Measurements from ENCODE around the gene MDGA2.

MDGA2 gene

GRCh38 chr14:47490353-47490752 is 185.1 kb downstream of the MDGA2 start:
- DNase-seq (ENCODE audit: low read depth in 2 of 2) = no peak

DNA sequence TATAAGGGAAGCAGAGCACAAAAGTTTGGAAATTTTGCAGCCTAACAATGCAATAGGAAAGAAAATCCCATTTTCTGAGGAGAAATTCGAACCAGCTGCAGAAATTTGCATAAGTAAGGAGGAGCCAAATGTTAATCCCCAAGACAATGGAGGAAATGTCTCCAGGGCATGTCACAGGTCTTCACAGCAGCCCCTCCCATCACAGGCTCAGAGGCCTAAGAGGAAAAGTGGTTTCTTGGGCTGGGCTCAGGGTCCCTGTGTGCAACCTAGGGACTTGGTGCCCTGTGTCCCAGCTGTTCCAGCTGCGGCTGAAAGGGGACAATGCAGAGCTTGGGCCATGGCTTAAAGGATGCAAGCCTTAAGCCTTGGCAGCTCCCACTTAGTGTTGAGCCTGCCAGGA is 190.0 kb downstream of the MDGA2 start:
- DNase-seq (ENCODE audit: low read depth in 2 of 2) = no peak

GRCh38 chr14:47483449-47483848 is 192.0 kb downstream of the MDGA2 start:
- no peak for DNase-seq (ENCODE audit: low read depth in 2 of 2)

GRCh38 chr14:47471075-47471474 is 204.3 kb downstream of the MDGA2 start:
- DNase-seq (ENCODE audit: low read depth in 2 of 2) = no peak

GRCh38 chr14:47466916-47467315 is 208.5 kb downstream of the MDGA2 start:
- DNase-seq (ENCODE audit: low read depth in 2 of 2) = no peak

DNA sequence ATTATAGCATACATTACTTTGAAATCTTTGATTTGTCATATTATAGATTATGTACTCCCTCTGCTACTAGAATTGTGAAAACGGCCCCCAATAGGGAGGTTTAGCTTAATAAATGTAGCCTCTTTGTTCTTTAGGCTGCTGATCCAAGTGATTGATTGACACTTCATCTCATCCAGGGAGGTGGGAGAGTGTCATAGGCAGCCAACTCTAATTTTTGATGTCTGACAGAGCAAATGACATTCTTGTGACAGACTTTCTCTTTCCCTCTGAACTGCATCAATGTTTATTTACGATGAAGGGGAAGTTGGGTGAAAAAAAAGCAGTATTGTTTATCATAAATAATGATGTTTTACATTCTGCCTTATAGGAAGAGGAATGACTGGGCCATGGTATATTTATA is 221.4 kb downstream of the MDGA2 start:
- DNase-seq (ENCODE audit: low read depth in 2 of 2) = no peak

DNA sequence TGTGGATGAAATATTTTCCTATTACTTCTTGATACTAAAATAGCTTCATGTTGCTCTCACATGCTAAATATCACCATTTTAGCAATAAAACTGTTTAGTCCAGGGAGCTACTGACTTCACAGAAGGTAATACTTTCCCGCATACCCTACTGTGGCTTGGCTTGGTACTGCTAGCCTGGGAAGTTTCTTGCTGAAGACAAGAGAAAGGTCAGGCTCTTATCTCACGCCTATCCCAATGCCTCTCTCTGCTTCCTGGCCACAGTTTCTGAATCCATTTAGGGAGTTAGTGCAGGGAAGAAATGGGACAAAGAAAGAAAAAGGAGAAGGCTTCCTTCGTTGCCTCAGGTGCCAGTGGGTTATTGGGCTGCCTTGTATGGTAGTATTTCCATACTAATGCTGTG is 228.3 kb downstream of the MDGA2 start:
- DNase-seq (ENCODE audit: low read depth in 2 of 2) = no peak

DNA sequence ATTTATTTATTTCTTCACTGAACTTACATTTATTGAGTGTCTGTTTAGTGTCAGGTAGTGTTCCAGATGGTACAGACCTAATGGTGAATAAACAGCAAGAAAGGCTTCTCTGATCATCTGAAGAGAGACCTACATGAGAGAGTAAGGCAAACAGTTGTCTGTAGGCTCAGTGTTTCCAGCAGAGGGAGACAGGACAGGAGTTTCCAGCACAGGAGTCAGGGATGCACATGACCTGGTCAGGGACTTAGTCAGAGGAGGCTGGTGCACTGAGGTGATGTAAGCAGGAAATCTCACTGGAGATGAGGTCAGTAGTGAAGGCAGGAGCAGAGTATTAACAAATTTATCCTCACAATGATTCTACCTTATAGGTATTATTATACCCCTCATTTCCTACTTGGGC is 233.2 kb downstream of the MDGA2 start:
- no peak for DNase-seq (ENCODE audit: low read depth in 2 of 2)

- DNase-seq (ENCODE audit: low read depth in 2 of 2) = no peak
Measured at GRCh38 chr14:47439953-47440352, 235.5 kb downstream of the MDGA2 start.

- no peak for DNase-seq (ENCODE audit: low read depth in 2 of 2)
Measured at GRCh38 chr14:47438650-47439140, 236.7 kb downstream of the MDGA2 start.

DNA sequence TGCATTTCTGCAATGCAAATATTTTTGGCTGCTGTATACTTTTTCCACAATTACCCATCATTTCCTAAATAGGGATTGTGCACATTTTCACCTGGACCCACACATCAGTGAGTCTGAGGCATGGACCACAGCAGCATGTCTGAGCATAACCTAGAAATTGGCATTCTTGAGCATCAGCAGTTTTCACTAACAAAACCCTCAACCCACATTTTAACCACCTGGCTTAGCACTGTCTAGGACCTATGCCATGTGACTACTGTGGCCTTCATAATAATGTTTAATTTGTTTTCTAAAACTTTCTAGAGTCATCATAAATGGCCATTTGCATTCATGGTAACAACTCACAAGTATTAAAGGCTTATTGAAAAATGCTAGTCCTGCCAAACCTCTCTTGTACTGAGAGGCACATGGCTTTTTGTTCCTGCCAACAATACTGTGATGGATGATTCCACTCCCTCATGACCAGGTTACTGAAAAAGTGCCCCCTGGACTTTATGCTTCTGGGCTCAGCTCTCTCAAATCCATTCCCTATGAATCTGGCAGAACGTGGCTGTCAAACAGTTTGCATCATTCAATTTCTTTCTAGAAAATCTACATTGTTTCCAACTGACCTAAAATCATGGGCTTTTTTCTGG is 240.0 kb downstream of the MDGA2 start:
- no peak for DNase-seq (ENCODE audit: low read depth in 2 of 2)

DNA sequence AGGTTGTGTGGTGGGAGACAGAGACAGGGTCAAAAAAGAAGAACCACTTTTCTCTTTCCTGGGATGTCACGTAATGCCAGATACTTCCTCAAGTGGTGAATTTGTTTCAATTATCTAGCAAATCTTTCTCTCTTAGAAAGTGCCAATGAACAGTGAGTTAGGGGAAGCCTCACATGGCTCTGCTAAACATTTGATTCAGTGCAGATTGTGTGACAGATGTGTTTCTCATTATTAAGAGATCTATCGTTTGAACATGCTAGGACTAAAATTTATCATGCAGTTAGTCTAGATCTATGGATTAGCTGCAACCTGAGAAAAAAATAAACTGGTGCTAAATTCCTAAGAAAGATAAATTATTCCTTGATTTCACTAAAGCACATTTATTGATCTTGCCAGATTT is 247.8 kb downstream of the MDGA2 start:
- no peak for DNase-seq (ENCODE audit: low read depth in 2 of 2)

GRCh38 chr14:47425302-47425701 is 250.1 kb downstream of the MDGA2 start:
- DNase-seq (ENCODE audit: low read depth in 2 of 2) = no peak

GRCh38 chr14:47422191-47422590 is 253.2 kb downstream of the MDGA2 start:
- no peak for DNase-seq (ENCODE audit: low read depth in 2 of 2)

DNA sequence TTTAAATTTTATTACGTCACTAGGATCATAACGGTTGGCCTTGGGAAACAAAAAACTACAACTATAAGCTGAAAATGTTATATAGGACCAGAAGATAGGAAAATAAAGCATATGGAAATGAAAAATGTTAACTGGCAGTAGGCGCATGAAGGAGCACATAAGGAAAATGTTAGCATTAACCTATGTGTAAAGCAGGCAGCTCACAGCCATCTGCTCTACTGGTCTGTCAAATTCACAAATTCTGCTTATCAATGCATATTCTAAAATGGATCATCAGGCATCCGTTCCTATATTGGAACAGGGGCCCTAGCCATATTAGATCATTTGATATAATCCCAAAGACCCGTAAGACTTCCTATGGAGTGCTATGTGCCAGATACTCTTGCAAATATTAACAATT is 263.9 kb downstream of the MDGA2 start:
- no peak for DNase-seq (ENCODE audit: low read depth in 2 of 2)

- DNase-seq (ENCODE audit: low read depth in 2 of 2) = no peak
Measured at GRCh38 chr14:47392326-47392725, 283.1 kb downstream of the MDGA2 start.

GRCh38 chr14:47390831-47391504 is 284.4 kb downstream of the MDGA2 start:
- no peak for DNase-seq (ENCODE audit: low read depth in 2 of 2)

DNA sequence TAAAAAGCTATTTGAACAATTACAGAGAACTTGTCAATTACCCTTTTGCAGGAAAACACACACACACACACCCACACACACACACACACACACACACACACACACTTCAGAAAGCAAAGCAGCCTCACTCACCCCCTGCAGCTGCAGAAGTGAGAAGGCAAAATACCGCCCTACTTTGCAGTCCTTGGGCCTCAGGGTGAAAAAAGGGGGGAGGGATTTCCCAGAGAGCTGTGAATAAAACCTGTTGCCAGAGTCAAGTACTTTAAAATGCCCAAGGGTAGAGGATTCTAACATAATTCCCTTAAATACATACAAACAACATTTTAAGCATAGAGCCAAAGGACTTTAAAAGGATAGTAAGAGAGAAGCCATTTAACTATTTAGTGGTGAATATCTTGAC is 285.9 kb downstream of the MDGA2 start:
- DNase-seq (ENCODE audit: low read depth in 2 of 2) = no peak

GRCh38 chr14:47366006-47366405 is 309.4 kb downstream of the MDGA2 start:
- DNase-seq (ENCODE audit: low read depth in 2 of 2) = no peak

GRCh38 chr14:47365233-47365632 is 310.2 kb downstream of the MDGA2 start:
- DNase-seq (ENCODE audit: low read depth in 2 of 2) = no peak

DNA sequence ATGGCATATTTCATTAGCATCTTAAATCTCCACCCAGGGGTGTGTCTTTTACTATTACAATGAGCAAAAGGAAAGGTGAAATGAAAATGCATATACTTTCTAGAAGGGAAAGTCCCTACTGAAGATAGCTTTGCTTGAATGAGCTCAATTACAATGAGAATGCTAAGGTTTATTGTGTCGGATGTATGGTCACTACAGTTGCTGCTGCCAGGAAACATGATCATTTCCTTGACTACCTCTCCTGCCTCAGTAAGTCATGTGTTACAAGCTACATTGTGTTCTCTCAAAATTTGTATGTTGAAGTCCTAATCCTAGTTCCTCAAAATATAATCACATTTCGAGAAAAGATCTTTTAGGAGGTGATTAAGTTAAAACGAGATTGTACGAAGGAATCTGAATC is 322.2 kb downstream of the MDGA2 start:
- no peak for DNase-seq (ENCODE audit: low read depth in 2 of 2)

DNA sequence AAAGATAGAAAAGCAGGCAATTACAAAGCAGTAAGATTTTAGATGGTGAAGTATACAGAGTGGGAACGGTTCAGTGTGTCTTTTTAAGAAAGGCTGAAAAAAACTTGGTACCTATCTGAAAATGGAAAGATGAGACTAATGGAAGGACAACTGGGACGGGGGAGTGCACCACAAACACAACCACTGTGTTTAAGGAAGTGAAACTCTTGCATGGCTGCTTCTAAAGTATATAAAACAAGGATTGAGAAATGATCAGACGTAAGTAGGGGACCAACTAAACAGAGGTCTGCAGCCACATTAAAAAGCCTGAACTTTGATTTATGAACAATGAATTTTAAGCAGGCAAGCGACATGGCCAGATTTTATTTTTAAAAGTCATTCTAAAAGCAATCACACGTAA is 328.6 kb downstream of the MDGA2 start:
- DNase-seq (ENCODE audit: low read depth in 2 of 2) = no peak

- DNase-seq (ENCODE audit: low read depth in 2 of 2) = no peak
Measured at GRCh38 chr14:47345016-47345415, 330.4 kb downstream of the MDGA2 start.

GRCh38 chr14:47332939-47333338 is 342.5 kb downstream of the MDGA2 start:
- no peak for DNase-seq (ENCODE audit: low read depth in 2 of 2)

All from stimulated activated CD8-positive, alpha-beta memory T cell treated with anti-CD3 and anti-CD28 coated beads, Interleukin-2, amount 100 ng/mL, for 48 hours (primary cell).